HT-29 (cell line): ENCODE results near the gene CHCHD1. TPM values are rescaled to one million over a fixed set of nuclear protein-coding genes. Genes with fewer than 3 reads are reported as not detected.

Source experiments
- small RNA-seq: library from RNA; depleted of rRNA; stranded (forward); fragments of <200 nt; gene quantifications from one replicate; pipeline ENCODE3, GENCODE V24; 2014
- total RNA-seq: library from RNA; depleted of rRNA; stranded (reverse); fragments of >200 nt; shearing (Covaris generic); gene quantifications from 2 replicates; pipeline ENCODE4 v1.2.3, GENCODE V29; 2014; rRNA removed

The CHCHD1 gene
- total RNA-seq, 1 experiment from 2014 or later = 57.6 TPM

Small RNA genes within 50 kb of the gene (small RNA-seq; reads per million reads assigned to genes)
- gene AC022400.4 (not detected), gene AC022400.9 (not detected), gene ZSWIM8-AS1 (not detected)

Other genes with a start within 250 kb of the CHCHD1 start
- gene USP54, start 190.7 kb upstream of the CHCHD1 start, total RNA-seq = 43.7 and 44.6 TPM in 2 replicates
- gene MYOZ1, start 140.6 kb upstream of the CHCHD1 start, total RNA-seq = not detected in 2 replicates
- not detected in 2 replicates for gene SYNPO2L, start 126.0 kb upstream of the CHCHD1 start, total RNA-seq
- gene AGAP5, start 83.9 kb upstream of the CHCHD1 start, total RNA-seq = 1.1 and 2.8 TPM in 2 replicates
- gene SEC24C, start 37.7 kb upstream of the CHCHD1 start, total RNA-seq = 63.2 and 76.5 TPM in 2 replicates
- 32.9 and 40.0 TPM in 2 replicates for gene ZSWIM8, start 3.6 kb downstream of the CHCHD1 start, total RNA-seq
- 18.6 and 19.8 TPM in 2 replicates for gene NDST2, start 29.6 kb downstream of the CHCHD1 start, total RNA-seq
- 44.2 and 48.3 TPM in 2 replicates for gene CAMK2G, start 92.5 kb downstream of the CHCHD1 start, total RNA-seq
- 0.15 and 0.21 TPM in 2 replicates for gene PLAU, start 129.1 kb downstream of the CHCHD1 start, total RNA-seq
- 31.6 and 41.9 TPM in 2 replicates for gene VCL, start 216.1 kb downstream of the CHCHD1 start, total RNA-seq